Astrocyte of the cerebellum (primary cell): ENCODE measurements around the gene TPSG1.

Source experiments
- DNase-seq: peaks from one replicate; pipeline ENCODE4 v3.0.0-alpha.2; 2011; ENCODE audit warnings: low read depth
- H3K4me3 ChIP-seq: 2 replicates; pipeline ENCODE4 v1.5.1; 2011; ENCODE audit warnings: mild to moderate bottlenecking, low read depth, low read length, moderate library complexity
- CTCF ChIP-seq: IDR thresholded peaks from 2 replicates; pipeline ENCODE4 v1.5.1; 2012; ENCODE audit warnings: low read length, low read depth, moderate library complexity, mild to moderate bottlenecking; ENCODE audit errors: missing control alignments
- in situ Hi-C: cut with HindIII; loops from 2 replicates; pipeline ENCODE4 v1.10.0; 2017; ENCODE audit warnings: low sequenced_read_pairs

Gene TPSG1

GRCh38 chr16:1215574-1216295 lies 9.3 kb downstream of the TPSG1 start:
- in situ Hi-C loops, result no loop called here
- H3K4me3 ChIP-seq, result no peak overlapping the region
- TF ChIP-seq CTCF, result no peak
- no peak for DNase-seq

DNA sequence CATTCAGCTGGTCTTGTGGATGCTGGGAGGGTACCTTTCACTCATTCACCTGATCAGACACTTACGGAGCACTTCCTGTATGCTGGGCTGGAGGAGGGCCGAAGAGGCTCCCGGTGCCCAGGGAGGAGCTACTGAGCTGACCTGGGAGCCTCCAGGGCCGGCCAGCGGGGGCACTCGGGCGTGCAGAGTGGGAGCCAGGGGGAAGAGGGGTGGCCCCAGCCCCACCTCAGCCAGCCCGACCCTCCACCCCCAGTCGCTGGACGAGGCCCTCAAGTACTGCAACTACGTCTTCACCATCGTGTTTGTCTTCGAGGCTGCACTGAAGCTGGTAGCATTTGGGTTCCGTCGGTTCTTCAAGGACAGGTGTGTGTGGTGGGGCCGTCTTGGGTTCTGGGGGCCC lies 10.3 kb downstream of the TPSG1 start:
- DNase-seq, result no peak
- TF ChIP-seq CTCF, result no peak
- in situ Hi-C loops, result no loop called here
- no peak overlapping the region for H3K4me3 ChIP-seq

- H3K4me3 ChIP-seq, result no peak overlapping the region
- in situ Hi-C loops, result no loop called here
- TF ChIP-seq CTCF, result no peak
- no peak for DNase-seq
These were observed 11.2 kb downstream of the TPSG1 start for GRCh38 chr16:1213796-1214372.

DNA sequence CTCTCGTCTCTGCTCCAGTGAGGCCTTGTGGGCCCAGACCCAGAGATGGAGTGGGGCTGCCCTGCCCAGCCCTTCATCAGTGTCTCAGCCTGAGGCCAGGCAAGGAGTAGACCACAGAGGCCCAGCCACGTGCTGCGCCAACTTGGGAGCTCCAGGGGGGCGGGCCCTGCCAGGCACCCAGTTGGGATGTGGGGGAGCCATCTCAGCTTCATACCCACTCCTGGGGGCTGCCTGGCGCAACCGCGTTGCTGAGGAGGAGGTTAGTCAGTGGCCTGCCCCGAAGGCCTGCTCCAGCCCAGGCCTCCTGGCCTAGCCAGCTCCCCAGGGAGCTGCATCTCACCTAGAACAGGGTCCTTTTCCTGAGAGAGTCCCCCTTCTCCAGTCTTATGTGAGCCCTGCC lies 11.8 kb downstream of the TPSG1 start:
- H3K4me3 ChIP-seq, result no peak overlapping the region
- in situ Hi-C loops, result no loop called here
- no peak for TF ChIP-seq CTCF

GRCh38 chr16:1212616-1213194 lies 12.4 kb downstream of the TPSG1 start:
- no peak for DNase-seq
- H3K4me3 ChIP-seq, result no peak overlapping the region
- in situ Hi-C loops, result no loop called here
- TF ChIP-seq CTCF, result no peak

More for the DNA sequence above, 11.8 kb downstream of the TPSG1 start:
- DNase-seq, result no peak

DNA sequence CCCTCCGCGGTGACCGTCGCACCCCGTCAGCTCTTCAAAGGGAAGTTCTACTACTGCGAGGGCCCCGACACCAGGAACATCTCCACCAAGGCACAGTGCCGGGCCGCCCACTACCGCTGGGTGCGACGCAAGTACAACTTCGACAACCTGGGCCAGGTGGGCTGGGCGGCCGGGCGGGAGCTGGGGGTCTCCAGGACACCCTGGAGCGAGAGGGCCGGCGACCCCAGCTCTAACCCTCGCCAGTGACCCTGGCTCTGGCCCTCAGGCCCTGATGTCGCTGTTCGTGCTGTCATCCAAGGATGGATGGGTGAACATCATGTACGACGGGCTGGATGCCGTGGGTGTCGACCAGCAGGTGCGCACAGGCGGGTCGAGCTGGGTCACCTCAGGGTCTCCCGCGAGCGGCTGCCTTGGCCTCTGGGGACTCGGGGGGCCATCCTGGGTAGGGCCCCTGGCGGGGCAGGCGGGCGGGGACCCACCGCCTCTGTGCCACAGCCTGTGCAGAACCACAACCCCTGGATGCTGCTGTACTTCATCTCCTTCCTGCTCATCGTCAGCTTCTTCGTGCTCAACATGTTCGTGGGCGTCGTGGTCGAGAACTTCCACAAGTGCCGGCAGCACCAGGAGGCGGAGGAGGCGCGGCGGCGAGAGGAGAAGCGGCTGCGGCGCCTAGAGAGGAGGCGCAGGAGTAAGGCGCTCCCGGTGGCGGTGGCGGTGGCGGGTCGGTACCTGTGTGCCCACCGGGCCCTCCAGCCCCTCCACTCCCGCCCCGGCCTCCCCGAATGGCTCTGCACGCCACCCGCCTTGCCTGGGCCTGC lies 13.4 kb downstream of the TPSG1 start:
- H3K4me3 ChIP-seq, result no peak overlapping the region
- in situ Hi-C loops, result no loop called here
- TF ChIP-seq CTCF, result no peak
- no peak for DNase-seq
